Stimulated activated CD4-positive, alpha-beta T cell treated with anti-CD3 and anti-CD28 coated beads, Interleukin-2, amount 100 ng/mL, for 4 hours (primary cell): Measurements from ENCODE around the gene PRKAR2A.

Source experiments
- DNase-seq: peaks from one replicate; pipeline ENCODE4 v3.0.0-alpha.2; 2020; ENCODE audit warnings: low read depth

Gene PRKAR2A

GRCh38 chr3:48847504-48848423 is at the start of gene PRKAR2A:
Gene PRKAR2A (minus strand): TSS chr3:48847874. CDS start chr3:48847596, 278 bp downstream.
- DNase-seq, result peak; percentile 64

- no peak for DNase-seq
Observed at GRCh38 chr3:48896936-48897335, 49.3 kb upstream of the PRKAR2A start.

DNA sequence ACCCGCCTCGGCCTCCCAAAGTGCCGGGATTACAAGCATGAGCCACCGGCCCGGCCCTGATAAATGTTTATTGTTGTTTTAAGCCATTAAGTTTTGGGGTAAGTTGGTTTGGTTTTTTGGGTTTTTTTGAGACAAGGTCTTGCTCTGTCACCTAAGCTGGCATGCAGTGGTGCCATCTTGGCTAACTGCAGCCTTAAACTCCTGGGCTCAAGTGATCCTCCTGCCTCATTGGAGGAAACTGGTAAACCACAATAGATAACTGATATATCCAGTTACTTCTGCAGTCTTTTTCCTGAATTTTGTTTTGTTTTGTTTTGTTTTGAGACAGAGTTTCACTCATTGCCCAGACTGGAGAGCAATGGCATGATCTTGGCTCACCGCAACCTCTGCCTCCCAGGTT is 46.8 kb upstream of the PRKAR2A start:
- DNase-seq, result no peak

DNA sequence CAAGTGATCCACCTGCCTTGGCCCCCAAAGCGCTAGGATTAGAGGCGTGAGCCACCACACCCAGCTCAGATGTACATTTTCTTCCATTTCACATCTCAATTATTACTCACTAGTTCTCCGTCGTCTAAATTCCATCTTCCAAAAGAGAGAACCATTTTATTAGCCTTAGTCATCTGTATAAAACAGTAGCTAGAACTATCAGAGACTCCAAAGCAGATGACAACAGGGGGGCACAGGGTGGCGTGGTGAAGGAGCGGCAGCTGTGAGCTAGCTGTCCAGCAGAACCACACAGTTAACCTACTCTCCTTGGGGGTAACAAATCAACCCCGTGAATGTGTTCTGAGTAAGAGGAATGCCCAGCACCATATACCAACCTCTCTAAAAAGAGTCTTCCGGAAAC is 43.9 kb upstream of the PRKAR2A start:
- DNase-seq, result no peak

DNA sequence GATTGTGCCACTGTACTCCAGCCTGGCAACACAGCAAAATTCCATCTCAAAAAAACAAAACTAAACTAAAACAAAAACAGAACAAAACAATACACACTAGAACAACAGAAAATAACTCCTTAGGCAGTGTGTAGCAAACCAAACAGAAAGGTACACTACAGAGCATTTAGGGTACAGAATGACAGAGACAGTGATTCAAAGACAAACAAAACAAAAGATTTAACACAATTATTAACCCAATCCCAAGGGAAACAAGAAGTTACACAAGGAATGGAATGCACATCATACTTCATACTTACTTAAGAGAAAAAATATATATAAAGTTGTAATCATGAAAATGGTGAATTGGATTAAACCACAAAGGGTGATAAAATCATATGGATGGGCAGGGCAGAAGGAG is 38.1 kb upstream of the PRKAR2A start:
- no peak for DNase-seq

DNA sequence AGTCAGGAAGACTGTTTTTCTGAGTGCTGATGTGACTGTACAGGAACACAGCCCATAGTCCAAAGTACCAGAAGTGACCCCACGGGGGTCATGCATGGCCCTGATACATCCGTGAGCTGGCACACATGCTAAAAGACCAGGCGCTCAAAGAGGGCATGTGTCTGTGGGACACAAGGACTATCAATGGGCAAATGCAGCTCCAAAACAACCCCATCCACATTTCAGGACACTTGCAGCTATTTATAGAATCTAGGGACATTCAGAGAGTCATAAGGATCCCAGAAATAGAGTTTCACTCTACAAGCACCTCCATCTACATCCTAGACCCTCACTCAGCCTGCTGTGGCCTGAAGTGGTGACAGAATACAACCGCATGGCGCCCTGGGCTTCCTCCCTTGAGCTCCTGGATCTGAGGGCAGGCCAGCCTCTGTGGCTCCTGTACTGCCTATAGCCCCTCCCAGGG is 34.0 kb upstream of the PRKAR2A start:
- DNase-seq, result no peak

- no peak for DNase-seq
Observed at GRCh38 chr3:48881006-48881405, 33.3 kb upstream of the PRKAR2A start.

- DNase-seq, result no peak
Observed at GRCh38 chr3:48879994-48880377, 32.3 kb upstream of the PRKAR2A start.

DNA sequence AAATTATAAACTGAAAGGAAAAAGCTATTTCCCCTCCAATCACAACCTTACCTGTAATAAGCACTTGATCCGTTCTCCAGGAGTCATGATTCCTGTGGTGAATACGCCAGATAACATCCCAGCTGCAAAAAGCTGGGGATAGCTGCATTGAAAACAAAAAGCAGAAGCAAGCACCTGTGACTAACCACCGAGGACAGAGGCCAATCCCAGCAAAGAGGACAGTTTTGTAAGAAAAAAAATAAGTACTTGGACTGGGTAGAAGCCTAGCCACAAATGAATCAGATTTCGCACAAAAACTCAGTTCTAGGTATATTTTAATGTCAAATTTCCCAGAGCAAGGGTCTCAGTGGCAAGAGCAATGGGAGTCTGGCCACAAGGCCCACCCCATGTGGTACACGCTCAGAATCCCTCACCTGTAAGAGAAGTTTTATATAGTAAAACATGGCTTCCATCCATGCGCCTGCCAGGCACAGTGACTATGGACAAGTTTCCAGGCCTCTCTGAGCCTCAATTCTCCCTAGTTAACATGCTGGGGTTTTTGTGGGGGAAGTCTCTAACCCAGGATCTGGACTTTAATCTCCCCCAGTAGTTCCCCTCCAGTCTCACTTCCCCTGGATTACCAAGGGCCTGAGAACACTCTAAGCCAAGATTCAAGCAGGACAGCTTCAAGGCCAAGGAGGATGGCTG is 31.8 kb upstream of the PRKAR2A start:
- DNase-seq, result no peak

- DNase-seq, result no peak
Observed at GRCh38 chr3:48877671-48878070, 30.0 kb upstream of the PRKAR2A start.

GRCh38 chr3:48863122-48863521 is 15.4 kb upstream of the PRKAR2A start:
- DNase-seq, result no peak

DNA sequence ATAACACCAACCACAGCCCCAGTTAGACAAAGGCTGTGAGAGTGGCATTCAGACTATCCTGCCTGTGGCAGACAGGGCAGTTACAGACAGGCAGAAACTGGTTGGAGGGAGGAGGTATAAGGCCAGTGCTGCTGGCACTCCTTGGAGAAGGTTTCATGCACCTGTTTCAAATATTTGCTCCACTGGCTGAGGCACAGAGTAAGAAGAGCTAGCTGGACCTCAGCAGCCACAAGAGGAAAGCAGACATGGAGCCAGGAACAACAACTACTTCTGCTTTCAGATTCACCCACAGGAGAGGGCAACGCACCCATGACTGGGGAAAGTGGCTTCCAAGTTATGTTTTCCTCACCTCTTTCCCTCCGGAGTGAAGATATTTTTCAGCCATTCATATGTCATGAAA is 11.5 kb upstream of the PRKAR2A start:
- DNase-seq, result no peak

- no peak for DNase-seq
Observed at GRCh38 chr3:48858709-48859108, 11.0 kb upstream of the PRKAR2A start.

GRCh38 chr3:48857641-48858040 is 10.0 kb upstream of the PRKAR2A start:
- no peak for DNase-seq

DNA sequence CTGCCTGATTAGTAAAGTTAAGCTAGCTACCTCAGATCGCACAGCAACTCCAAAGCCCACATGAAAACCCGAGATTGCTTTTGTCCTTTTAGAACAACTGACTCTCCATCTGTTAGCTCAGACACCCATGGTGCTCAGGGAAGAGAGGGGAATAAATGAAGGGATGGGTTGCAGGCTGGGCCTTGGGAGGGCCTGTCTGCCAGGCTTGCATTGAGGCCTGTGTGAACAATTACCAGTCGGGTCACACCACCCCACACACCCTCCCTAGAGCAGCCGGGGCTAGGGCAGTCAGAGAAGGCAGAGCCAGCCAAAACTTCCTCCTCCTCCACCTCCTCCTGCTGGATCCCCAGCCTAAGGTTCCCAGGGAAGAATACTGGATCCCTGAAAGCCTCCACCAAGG is 8.8 kb upstream of the PRKAR2A start:
- no peak for DNase-seq

DNA sequence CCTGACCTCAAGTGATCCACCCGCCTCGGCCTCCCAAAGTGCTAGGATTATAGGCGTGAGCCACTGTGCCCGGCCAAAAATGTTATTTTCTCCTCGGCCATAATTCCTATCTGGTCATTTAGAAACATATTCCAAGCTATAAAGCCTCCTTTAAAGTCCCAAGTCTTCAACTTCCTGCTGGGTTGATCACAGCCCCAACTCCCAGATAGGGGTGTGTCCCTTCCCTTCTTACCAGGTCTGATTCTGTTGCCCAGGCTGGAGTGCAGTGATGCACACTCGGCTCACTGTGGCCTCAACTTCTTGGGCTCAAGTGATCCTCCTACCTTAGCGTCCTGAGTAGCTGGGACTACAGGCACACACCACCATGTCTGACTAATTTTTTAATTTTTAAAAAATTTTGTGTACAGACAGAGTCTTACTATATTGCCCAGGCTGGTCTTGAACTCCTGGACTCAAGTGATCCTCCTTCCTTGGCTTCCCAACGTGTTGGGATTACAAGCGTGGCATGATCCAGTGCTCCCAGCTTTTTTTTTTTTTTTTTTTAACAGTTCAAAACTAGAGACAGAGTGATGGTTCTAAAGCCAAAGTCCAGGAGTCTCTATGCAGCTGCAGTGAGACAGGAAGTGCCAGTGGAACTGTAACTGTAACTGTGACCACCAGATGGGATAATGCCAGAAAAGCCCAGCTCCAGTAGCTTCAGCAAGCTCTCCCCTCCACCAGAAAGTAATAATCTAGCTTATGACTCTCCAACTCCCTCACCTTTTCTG is 8.2 kb upstream of the PRKAR2A start:
- DNase-seq, result no peak

- no peak for DNase-seq
Observed at GRCh38 chr3:48852151-48852550, 4.5 kb upstream of the PRKAR2A start.

GRCh38 chr3:48851407-48851806 is 3.7 kb upstream of the PRKAR2A start:
- DNase-seq, result no peak

- DNase-seq, result no peak
Observed at GRCh38 chr3:48848816-48849515, 1.3 kb upstream of the PRKAR2A start.

DNA sequence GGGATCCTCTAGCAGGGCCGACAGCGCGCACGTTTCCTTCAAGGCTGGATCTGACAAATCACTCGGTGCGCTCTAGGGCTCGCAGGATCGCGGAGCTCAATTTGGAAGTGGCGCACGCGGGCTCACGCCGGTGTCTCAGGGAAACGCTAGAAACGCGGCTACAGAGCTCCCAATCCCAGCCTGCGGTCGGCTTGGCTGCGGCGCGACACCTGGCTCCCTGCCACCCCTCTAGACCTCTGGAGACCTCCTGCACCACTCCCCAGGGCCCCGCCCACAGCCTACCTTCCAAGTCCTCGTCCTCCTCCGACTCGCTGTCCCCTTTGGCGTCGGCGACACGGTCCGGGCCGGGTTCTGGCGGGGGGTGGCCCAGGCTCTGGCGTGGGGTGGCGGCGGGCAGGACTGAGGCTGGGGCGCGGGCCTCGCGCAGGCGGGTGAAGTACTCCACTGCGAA is 596 bp downstream of the PRKAR2A start:
- peak; percentile 38 for DNase-seq

DNA sequence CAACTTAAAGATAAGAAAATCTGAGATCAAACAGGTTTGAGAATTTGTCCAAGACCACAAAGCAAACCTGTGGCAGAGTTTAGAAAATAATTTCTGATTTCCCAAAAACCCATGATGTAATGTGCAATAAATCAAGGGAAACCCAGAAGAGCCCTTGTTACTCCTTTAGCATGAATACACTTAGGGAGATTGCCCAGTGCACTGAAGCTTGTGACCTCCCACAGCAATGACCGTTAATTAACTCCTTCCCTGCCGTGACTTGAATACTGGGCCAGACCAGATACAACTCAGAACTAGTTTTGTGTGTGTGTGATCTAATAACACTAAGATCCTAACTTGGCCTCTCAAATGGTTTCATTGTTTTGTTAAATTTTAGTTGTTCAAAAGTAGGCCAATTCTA is 2.5 kb downstream of the PRKAR2A start:
- no peak for DNase-seq

DNA sequence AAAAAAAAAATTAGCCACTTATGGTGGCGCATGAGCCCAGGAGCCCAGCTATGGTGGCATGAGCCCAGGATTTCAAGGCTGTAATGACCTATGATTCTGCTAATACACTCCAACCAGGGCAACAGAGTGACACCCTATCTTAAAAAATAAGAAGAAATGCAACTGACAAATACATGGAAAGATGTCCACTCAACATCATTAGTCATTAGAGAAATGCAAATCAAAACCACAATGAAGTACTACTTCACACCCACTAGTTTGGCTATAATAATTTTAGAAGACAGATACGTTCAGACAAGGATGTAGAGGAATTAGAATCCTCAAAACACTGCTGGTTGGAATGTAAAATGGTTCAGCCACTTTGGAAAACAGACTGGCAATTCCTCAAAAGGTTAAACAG is 10.5 kb downstream of the PRKAR2A start:
- DNase-seq, result no peak
